PC-3 (cell line): ENCODE measurements around the gene UBXN11. TPM values are rescaled to one million over a fixed set of nuclear protein-coding genes. Genes with fewer than 3 reads are reported as not detected.

Experiments used
- ATAC-seq: fragments of 200-7000 bp; cut with Tn5 transposase; 2 replicates; pipeline ENCODE4 v1.9.1; 2020; ENCODE audit warnings: mild to moderate bottlenecking, moderate library complexity
- BruUV-seq: library from RNA; stranded (reverse); fragments of 400-500 nt; replicated peaks from 2 replicates; lab custom pipeline; 2021; lab: Mats Ljungman, UMichigan
- CTCF ChIA-PET: fragments of 300-600 bp; sonication (Branson Sonifier 250); formaldehyde crosslinking; loops from one replicate; lab custom pipeline; 2022; ENCODE audit warnings: antibody characterized with exemption; lab: Charles Lee
- POLR2A ChIA-PET: fragments of 300-600 bp; sonication (Branson Sonifier 250); formaldehyde crosslinking; loops from one replicate; lab custom pipeline; 2022; ENCODE audit warnings: antibody characterized with exemption; ENCODE audit not compliant: unreplicated experiment; lab: Charles Lee
- DNase-seq: peaks from one replicate; pipeline ENCODE4 v3.0.0-alpha.2; 2015
- H2AFZ ChIP-seq: fragments of 300-600 bp; sonication (generic); 2 replicates; pipeline ENCODE4 v1.6.0; 2016; ENCODE audit warnings: antibody characterized with exemption, low read length
- H3F3A ChIP-seq: fragments of 300-600 bp; sonication (generic); one replicate; pipeline ENCODE4 v1.6.0; 2017; ENCODE audit warnings: antibody characterized with exemption, low read length, control low read depth, mild to moderate bottlenecking; ENCODE audit not compliant: unreplicated experiment
- H3K27ac ChIP-seq: fragments of 300-600 bp; sonication (generic); 2 replicates; pipeline ENCODE4 v1.5.1; 2016; ENCODE audit warnings: mild to moderate bottlenecking, low read length
- H3K27me3 ChIP-seq: fragments of 300-600 bp; sonication (generic); 2 replicates; pipeline ENCODE4 v1.6.1; 2016; ENCODE audit warnings: low read length, mixed read lengths
- H3K36me3 ChIP-seq: fragments of 300-600 bp; sonication (generic); 2 replicates; pipeline ENCODE4 v1.6.1; 2016; ENCODE audit warnings: low read depth, mixed run types, low read length, mixed read lengths
- H3K4me1 ChIP-seq: fragments of 300-600 bp; sonication (generic); 2 replicates; pipeline ENCODE4 v1.5.1; 2016; ENCODE audit warnings: low read length; ENCODE audit not compliant: insufficient read depth
- H3K4me2 ChIP-seq: fragments of 300-600 bp; sonication (generic); 2 replicates; pipeline ENCODE4 v1.6.0; 2016; ENCODE audit warnings: low read length
- H3K4me3 ChIP-seq: fragments of 300-600 bp; sonication (generic); 2 replicates; pipeline ENCODE4 v1.5.1; 2016; ENCODE audit warnings: mild to moderate bottlenecking, low read length, mixed read lengths
- H3K79me2 ChIP-seq: fragments of 300-600 bp; sonication (generic); 2 replicates; pipeline ENCODE4 v1.6.1; 2017; ENCODE audit warnings: low read length, mixed read lengths
- H3K9ac ChIP-seq: fragments of 300-600 bp; sonication (generic); 2 replicates; pipeline ENCODE4 v1.6.0; 2016; ENCODE audit warnings: mild to moderate bottlenecking, low read length
- H3K9me2 ChIP-seq: fragments of 300-600 bp; sonication (generic); replicated peaks from 2 replicates; pipeline ENCODE4 v1.6.1; 2016; ENCODE audit warnings: mixed run types, low read length, mixed read lengths
- H3K9me3 ChIP-seq: fragments of 300-600 bp; sonication (generic); 2 replicates; pipeline ENCODE4 v1.6.1; 2016; ENCODE audit warnings: low read length, mixed read lengths
- H4K20me1 ChIP-seq: fragments of 300-600 bp; sonication (generic); 2 replicates; pipeline ENCODE4 v1.6.1; 2016; ENCODE audit warnings: low read length, mixed read lengths
- EZH2 ChIP-seq: fragments of 300-600 bp; sonication (generic); IDR thresholded peaks from one replicate; pipeline ENCODE4 v1.6.1; 2017; ENCODE audit warnings: antibody characterized with exemption, mild to moderate bottlenecking, low read length; ENCODE audit not compliant: unreplicated experiment
- EZH2phosphoT487 ChIP-seq: fragments of 300-600 bp; sonication (generic); IDR thresholded peaks from 2 replicates; pipeline ENCODE4 v1.6.1; 2018; ENCODE audit warnings: mild to moderate bottlenecking, antibody characterized with exemption, low read length, borderline replicate concordance
- intact Hi-C: fragments of 100-400 bp; cut with micrococcal nuclease; formaldehyde crosslinking; loops from 2 replicates; pipeline ENCODE4 v1.9.0; 2023
- total RNA-seq: library from RNA; depleted of rRNA; stranded (reverse); fragments of >200 nt; gene quantifications from 2 replicates; pipeline ENCODE4 v1.2.3, GENCODE V29; 2014
- TF ChIP-seq, protein P1 (sequence below): fragments of 300-600 bp; sonication (generic); conservative IDR thresholded peaks from 2 replicates; pipeline ENCODE4 v1.5.1; 2017; ENCODE audit warnings: antibody characterized with exemption, low read depth, mild to moderate bottlenecking, low read length

The UBXN11 gene
- total RNA-seq, 1 experiment from 2014 or later = 19.4 TPM

- ATAC-seq = no peak
- no peaks in the 10 kb centered on the region for H3K27me3 ChIP-seq
- no peak overlapping the region for H3K4me2 ChIP-seq
- intact Hi-C loops = no loop called here
- POLR2A ChIA-PET = no interaction called here
- DNase-seq = no peak
- no peaks in the 10 kb centered on the region for H3K9me2 ChIP-seq
- CTCF ChIA-PET = no interaction called here
- no peak overlapping the region for H2AFZ ChIP-seq
- no TSS peak for BruUV-seq
- H3F3A ChIP-seq = no peaks in the 10 kb centered on the region
- peaks cover 31% of the 10 kb centered on the region; the same call in 1 of the 2 replicates for H3K79me2 ChIP-seq
- H3K4me1 ChIP-seq = no peaks in the 10 kb centered on the region
- no peak overlapping the region for H3K9ac ChIP-seq
- no peaks in the 10 kb centered on the region for H3K9me3 ChIP-seq
- TF ChIP-seq, protein P1, sequence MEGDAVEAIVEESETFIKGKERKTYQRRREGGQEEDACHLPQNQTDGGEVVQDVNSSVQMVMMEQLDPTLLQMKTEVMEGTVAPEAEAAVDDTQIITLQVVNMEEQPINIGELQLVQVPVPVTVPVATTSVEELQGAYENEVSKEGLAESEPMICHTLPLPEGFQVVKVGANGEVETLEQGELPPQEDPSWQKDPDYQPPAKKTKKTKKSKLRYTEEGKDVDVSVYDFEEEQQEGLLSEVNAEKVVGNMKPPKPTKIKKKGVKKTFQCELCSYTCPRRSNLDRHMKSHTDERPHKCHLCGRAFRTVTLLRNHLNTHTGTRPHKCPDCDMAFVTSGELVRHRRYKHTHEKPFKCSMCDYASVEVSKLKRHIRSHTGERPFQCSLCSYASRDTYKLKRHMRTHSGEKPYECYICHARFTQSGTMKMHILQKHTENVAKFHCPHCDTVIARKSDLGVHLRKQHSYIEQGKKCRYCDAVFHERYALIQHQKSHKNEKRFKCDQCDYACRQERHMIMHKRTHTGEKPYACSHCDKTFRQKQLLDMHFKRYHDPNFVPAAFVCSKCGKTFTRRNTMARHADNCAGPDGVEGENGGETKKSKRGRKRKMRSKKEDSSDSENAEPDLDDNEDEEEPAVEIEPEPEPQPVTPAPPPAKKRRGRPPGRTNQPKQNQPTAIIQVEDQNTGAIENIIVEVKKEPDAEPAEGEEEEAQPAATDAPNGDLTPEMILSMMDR = no peak
- TF ChIP-seq EZH2phosphoT487 = no peak
- no peak for TF ChIP-seq EZH2
- peaks cover 56% of the 10 kb centered on the region for H3K36me3 ChIP-seq
- no peak overlapping the region for H3K27ac ChIP-seq
- H4K20me1 ChIP-seq = no peaks in the 10 kb centered on the region
- no peak overlapping the region for H3K4me3 ChIP-seq
Observed at GRCh38 chr1:26254404-26254803, 52.0 kb downstream of the UBXN11 start.

- TF ChIP-seq, protein P1 = no peak
- TF ChIP-seq EZH2 (no peak), EZH2phosphoT487 (no peak)
- Histone ChIP-seq H3K4me1 (no peaks in the 10 kb centered on the region), H2AFZ (no peak overlapping the region), H3K36me3 (peaks cover 45% of the 10 kb centered on the region), H3K27me3 (no peaks in the 10 kb centered on the region), H3K27ac (no peak overlapping the region), H3K79me2 (peaks cover 31% of the 10 kb centered on the region; the same call in 1 of the 2 replicates), H3K9me3 (no peaks in the 10 kb centered on the region), H3K9ac (no peak overlapping the region), H3F3A (no peaks in the 10 kb centered on the region), H3K4me2 (no peak overlapping the region), H3K4me3 (no peak overlapping the region), H3K9me2 (no peaks in the 10 kb centered on the region), H4K20me1 (no peaks in the 10 kb centered on the region)
- DNase-seq (no peak), ATAC-seq (no peak)
- BruUV-seq = no TSS peak
- CTCF ChIA-PET = no interaction called here
- intact Hi-C loops = no loop called here
- POLR2A ChIA-PET = no interaction called here
Observed at GRCh38 chr1:26252718-26253117, 53.7 kb downstream of the UBXN11 start.

GRCh38 chr1:26239936-26240335, 66.5 kb downstream of the UBXN11 start:
- Histone ChIP-seq H4K20me1 (peaks cover 7% of the 10 kb centered on the region), H3K36me3 (peaks cover 27% of the 10 kb centered on the region; the same call in 1 of the 2 replicates), H3K9ac (no peak overlapping the region), H3K4me2 (no peak overlapping the region), H3K4me3 (no peak overlapping the region), H3K9me2 (no peaks in the 10 kb centered on the region), H3K79me2 (peaks cover 91% of the 10 kb centered on the region), H3K27me3 (no peaks in the 10 kb centered on the region), H3K9me3 (no peaks in the 10 kb centered on the region), H3K27ac (no peak overlapping the region), H3K4me1 (peaks cover 25% of the 10 kb centered on the region), H3F3A (no peaks in the 10 kb centered on the region), H2AFZ (no peak overlapping the region)
- ChIA-PET POLR2A (no interaction called here), CTCF (no interaction called here)
- no TSS peak for BruUV-seq
- DNase-seq = no peak
- ATAC-seq = no peak
- intact Hi-C loops = no loop called here
- TF ChIP-seq EZH2phosphoT487 (no peak), EZH2 (no peak)
- TF ChIP-seq, protein P1 = no peak
